ENCODE results near the gene HOXA3. TPM values are rescaled to one million over a fixed set of nuclear protein-coding genes. Genes with fewer than 3 reads are reported as not detected.

Gene HOXA3
- total RNA-seq, 1 experiment from 2014 or later = not detected

GRCh38 chr7:27106901-27107240 lies 45.5 kb downstream of the HOXA3 start:
- Mint-ChIP-seq H3K4me3 (no peak overlapping the region), H3K27me3 (ENCODE audit: low read depth) (peaks cover 100% of the 10 kb centered on the region)

GRCh38 chr7:27106181-27106900 lies 46.0 kb downstream of the HOXA3 start:
- Mint-ChIP-seq H3K27me3 (ENCODE audit: low read depth) (peaks cover 100% of the 10 kb centered on the region), H3K4me1 (peaks cover 33% of the 10 kb centered on the region), H3K27ac (no peak overlapping the region), H3K4me3 (0 out of 2 replicates have a peak overlapping the region, but pooled peaks have one; percentile 12), H3K9me3 (no peaks in the 10 kb centered on the region), H3K36me3 (no peaks in the 10 kb centered on the region; the same call in 1 of the 2 replicates)
- ChIA-PET POLR2A (no interaction called here), CTCF (interaction anchor here (1.5 to 2.0 kb wide), 4 partner anchors 37 to 73 kb away, joined by 3 to 7 read pairs (median 6); partner anchors contain the start of gene HOXA5)
- TF ChIP-seq NR2C2 (CRISPR knock-in tag; IDR thresholded peaks at IDR 0.05) (no peak), ZNF423 (CRISPR knock-in tag; IDR thresholded peaks at IDR 0.05) (peak; percentile 88)
- DNase-seq (ENCODE audit: low spot score) (peak; percentile 73), ATAC-seq (peak; percentile 29)

More at GRCh38 chr7:27106901-27107240, 45.5 kb downstream of the HOXA3 start:
- TF ChIP-seq TEAD1 (CRISPR knock-in tag; IDR thresholded peaks at IDR 0.05) (no peak), NR3C1 (CRISPR knock-in tag; conservative IDR thresholded peaks at IDR 0.05; ENCODE audit: low read depth) (no peak), CBFB (CRISPR knock-in tag; IDR thresholded peaks at IDR 0.05; ENCODE audit: low read depth) (no peak), ZBTB21 (CRISPR knock-in tag; IDR thresholded peaks at IDR 0.05; ENCODE audit: borderline replicate concordance) (no peak), IRF1 (CRISPR knock-in tag; IDR thresholded peaks at IDR 0.05) (no peak), ZBTB43 (CRISPR knock-in tag; IDR thresholded peaks at IDR 0.05) (no peak), HMGXB4 (CRISPR knock-in tag; IDR thresholded peaks at IDR 0.05) (no peak), TP53 (CRISPR knock-in tag; IDR thresholded peaks at IDR 0.05) (no peak), ATF1 (CRISPR knock-in tag; IDR thresholded peaks at IDR 0.05) (no peak), ATF3 (CRISPR knock-in tag; conservative IDR thresholded peaks at IDR 0.05) (no peak), CTCF (IDR thresholded peaks at IDR 0.05) (no peak), ZNF138 (CRISPR knock-in tag; conservative IDR thresholded peaks at IDR 0.05) (no peak), SMAD3 (CRISPR knock-in tag; IDR thresholded peaks at IDR 0.05; ENCODE audit: borderline replicate concordance) (no peak), ZNF416 (CRISPR knock-in tag; IDR thresholded peaks at IDR 0.05) (no peak)
- Mint-ChIP-seq H3K4me1 (peaks cover 27% of the 10 kb centered on the region), H3K36me3 (no peaks in the 10 kb centered on the region; the same call in 1 of the 2 replicates), H3K27ac (no peak overlapping the region), H3K9me3 (no peaks in the 10 kb centered on the region)
- ChIA-PET CTCF (interaction anchor here (1.6 to 2.0 kb wide), 3 partner anchors 37 to 73 kb away, joined by 6 to 7 read pairs (median 7); partner anchors contain the start of gene HOXA5), POLR2A (no interaction called here)
- ATAC-seq = no peak
- DNase-seq (ENCODE audit: low spot score) = no peak

Measured in WTC11 (cell line).